SU-DHL-6 (cell line): Measurements from ENCODE around the gene PID1.

ENCODE experiments used
- EZH2phosphoT487 ChIP-seq: fragments of 200-600 bp; sonication (generic), shearing (Covaris generic); conservative IDR thresholded peaks from 2 replicates; pipeline ENCODE4 v1.6.1; 2018; ENCODE audit warnings: mild to moderate bottlenecking, antibody characterized with exemption, low read length, moderate library complexity, mixed read lengths
- TF ChIP-seq, protein P1 (sequence below): fragments of 200-600 bp; sonication (generic); IDR thresholded peaks from one replicate; pipeline ENCODE4 v1.5.1; 2017; ENCODE audit warnings: antibody characterized with exemption, mild to moderate bottlenecking, low read length, moderate library complexity; ENCODE audit not compliant: insufficient read depth, poor library complexity, severe bottlenecking

DNA sequence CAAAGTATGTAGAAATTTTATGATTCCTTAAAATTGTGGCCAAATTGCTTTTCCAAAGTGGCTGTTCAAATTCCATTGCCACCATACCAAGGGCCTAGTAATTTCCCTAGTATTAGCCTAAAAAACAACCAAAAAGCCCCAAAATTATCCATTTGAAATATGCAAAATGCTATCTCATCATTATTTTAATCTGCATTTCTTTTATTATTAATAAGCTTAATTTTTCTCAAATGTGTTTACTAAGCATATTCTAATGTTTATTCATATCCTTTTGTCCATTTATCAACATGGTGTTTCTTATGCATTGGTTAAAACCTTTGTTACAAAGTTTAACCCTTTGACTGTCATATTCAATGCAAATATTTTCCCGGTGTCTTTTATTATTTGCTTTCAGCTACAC lies 48.0 kb downstream of the PID1 start:
- TF ChIP-seq, protein P1, sequence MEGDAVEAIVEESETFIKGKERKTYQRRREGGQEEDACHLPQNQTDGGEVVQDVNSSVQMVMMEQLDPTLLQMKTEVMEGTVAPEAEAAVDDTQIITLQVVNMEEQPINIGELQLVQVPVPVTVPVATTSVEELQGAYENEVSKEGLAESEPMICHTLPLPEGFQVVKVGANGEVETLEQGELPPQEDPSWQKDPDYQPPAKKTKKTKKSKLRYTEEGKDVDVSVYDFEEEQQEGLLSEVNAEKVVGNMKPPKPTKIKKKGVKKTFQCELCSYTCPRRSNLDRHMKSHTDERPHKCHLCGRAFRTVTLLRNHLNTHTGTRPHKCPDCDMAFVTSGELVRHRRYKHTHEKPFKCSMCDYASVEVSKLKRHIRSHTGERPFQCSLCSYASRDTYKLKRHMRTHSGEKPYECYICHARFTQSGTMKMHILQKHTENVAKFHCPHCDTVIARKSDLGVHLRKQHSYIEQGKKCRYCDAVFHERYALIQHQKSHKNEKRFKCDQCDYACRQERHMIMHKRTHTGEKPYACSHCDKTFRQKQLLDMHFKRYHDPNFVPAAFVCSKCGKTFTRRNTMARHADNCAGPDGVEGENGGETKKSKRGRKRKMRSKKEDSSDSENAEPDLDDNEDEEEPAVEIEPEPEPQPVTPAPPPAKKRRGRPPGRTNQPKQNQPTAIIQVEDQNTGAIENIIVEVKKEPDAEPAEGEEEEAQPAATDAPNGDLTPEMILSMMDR: no peak
- no peak for TF ChIP-seq EZH2phosphoT487
